Colonic mucosa (tissue), 4 donors: Measurements from ENCODE around the gene GULP1. TPM values are rescaled to one million over a fixed set of nuclear protein-coding genes. Genes with fewer than 3 reads are reported as not detected.
A peak's percentile ranks its signal among the peaks of the same experiment; 100 is the strongest.

Experiments
- DNase-seq: peaks from one replicate; pipeline ENCODE4 v3.0.0-alpha.2; 2020
- H3K27ac ChIP-seq: fragments of 200-600 bp; one replicate; pipeline ENCODE4 v1.8.0; 2021
- H3K27me3 ChIP-seq: fragments of 200-600 bp; one replicate; pipeline ENCODE4 v1.8.0; 2021
- H3K36me3 ChIP-seq: fragments of 200-600 bp; one replicate; pipeline ENCODE4 v1.8.0; 2021
- H3K4me1 ChIP-seq: fragments of 200-600 bp; one replicate; pipeline ENCODE4 v1.8.0; 2021; ENCODE audit warnings: mild to moderate bottlenecking
- H3K4me3 ChIP-seq: fragments of 200-600 bp; one replicate; pipeline ENCODE4 v1.8.0; 2021
- H3K9ac ChIP-seq, 2 donors: one replicate each; pipeline ENCODE4 v1.7.0; 2013; ENCODE audit warnings: control low read depth in 2 of 2, low read depth in 2 of 2, low read length in 2 of 2
- H3K9me3 ChIP-seq: fragments of 200-600 bp; one replicate; pipeline ENCODE4 v1.8.0; 2021
- CTCF ChIP-seq: fragments of 200-600 bp; IDR thresholded peaks from one replicate; pipeline ENCODE4 v1.8.0; 2022; ENCODE audit warnings: antibody characterized with exemption, mild to moderate bottlenecking
- intact Hi-C: fragments of 100-400 bp; cut with DNase I; formaldehyde crosslinking; loops from one replicate; pipeline ENCODE4 v1.14.1; 2022
- total RNA-seq, 2 donors: library from RNA; stranded (reverse); fragmentation: NEBNext Ultra II Directional in 1 of 2; extraction: Animal tissue kit (Norgen Biotek cat#: 25700) in 1 of 2; gene quantifications; one replicate each; pipeline ENCODE4 v1.2.1, GENCODE V29; 2021
- donor health status: healthy.
- donor health status: DM: no; HTN: no; CAD: no.
- donor health status: DM: no; HTN: no; CAD: no.

Gene GULP1
- total RNA-seq, 2 donors from 2014 or later: 10.4 to 11.8 TPM

GRCh38 chr2:188364033-188364630 lies 72.5 kb downstream of the GULP1 start:
- no peak overlapping the region for H3K4me3 ChIP-seq

DNA sequence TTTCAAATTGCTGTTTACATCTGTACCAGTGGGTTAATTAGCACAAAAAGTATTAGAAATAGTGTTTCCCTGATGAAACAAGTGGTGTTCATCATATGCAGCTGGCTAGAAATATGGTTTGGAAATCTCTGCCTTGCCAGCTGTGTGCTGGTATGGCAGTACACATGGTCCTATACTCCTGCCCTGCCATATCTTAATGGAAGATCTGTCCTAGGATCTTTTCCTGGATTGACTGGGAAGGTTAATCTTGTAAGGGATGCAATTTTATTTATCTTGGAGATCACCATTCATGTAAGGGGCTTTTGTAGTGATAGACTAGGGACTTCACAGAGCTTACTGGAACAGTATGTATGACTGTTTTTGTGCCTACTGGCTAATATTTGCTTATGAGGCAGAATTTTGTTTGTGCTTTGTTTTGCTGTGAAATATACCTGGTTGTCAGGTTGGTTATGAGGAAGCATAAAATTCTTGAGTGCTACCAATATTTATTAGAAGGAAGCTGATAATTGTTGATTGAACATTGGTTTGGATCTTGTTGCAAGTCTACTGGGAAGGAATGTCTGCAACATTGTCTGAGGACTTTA lies 73.5 kb downstream of the GULP1 start:
- H3K36me3 ChIP-seq: no peaks in the 10 kb centered on the region
- H3K9ac ChIP-seq: no peak overlapping the region
- no peaks in the 10 kb centered on the region for H3K4me1 ChIP-seq
- intact Hi-C loops: no loop called here
- no peaks in the 10 kb centered on the region for H3K9me3 ChIP-seq
- no peak overlapping the region for H3K4me3 ChIP-seq
- no peak for DNase-seq
- no peaks in the 10 kb centered on the region for H3K27me3 ChIP-seq
- no peak for TF ChIP-seq CTCF
- no peak overlapping the region for H3K27ac ChIP-seq

More at GRCh38 chr2:188364033-188364630, 72.5 kb downstream of the GULP1 start:
- Histone ChIP-seq H3K4me1 (no peaks in the 10 kb centered on the region), H3K27me3 (no peaks in the 10 kb centered on the region), H3K36me3 (no peaks in the 10 kb centered on the region), H3K9ac (no peak overlapping the region), H3K9me3 (no peaks in the 10 kb centered on the region), H3K27ac (no peak overlapping the region)
- TF ChIP-seq CTCF: no peak
- no peak for DNase-seq
- intact Hi-C loops: no loop called here

DNA sequence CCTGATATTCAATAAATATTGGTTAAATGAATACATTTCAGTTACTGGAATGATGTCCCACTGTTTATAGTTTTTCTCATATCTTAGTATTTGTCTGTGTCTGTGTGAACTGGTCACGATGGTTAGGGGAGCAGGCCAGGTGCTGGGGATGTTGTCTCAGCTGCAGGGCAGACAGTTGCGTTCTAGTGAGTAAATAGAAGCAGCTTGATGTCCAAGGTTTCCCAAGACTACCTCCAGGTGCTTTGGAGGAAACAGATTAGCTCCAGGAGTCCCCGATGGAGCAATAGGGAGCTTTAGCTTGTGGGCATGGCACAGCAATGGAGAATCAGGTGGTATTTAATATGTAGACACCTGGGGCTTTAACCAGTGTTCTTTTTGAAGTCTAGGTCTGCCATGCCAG lies 75.5 kb downstream of the GULP1 start:
- TF ChIP-seq CTCF: no peak
- Histone ChIP-seq H3K36me3 (no peaks in the 10 kb centered on the region), H3K4me3 (no peak overlapping the region), H3K9me3 (no peaks in the 10 kb centered on the region), H3K4me1 (no peaks in the 10 kb centered on the region), H3K27ac (no peak overlapping the region), H3K9ac (no peak overlapping the region), H3K27me3 (no peaks in the 10 kb centered on the region)
- no peak for DNase-seq
- intact Hi-C loops: no loop called here

GRCh38 chr2:188369365-188369764 lies 77.7 kb downstream of the GULP1 start:
- Histone ChIP-seq H3K27me3 (no peaks in the 10 kb centered on the region), H3K9ac (no peak overlapping the region), H3K27ac (no peak overlapping the region), H3K36me3 (no peaks in the 10 kb centered on the region), H3K9me3 (no peaks in the 10 kb centered on the region), H3K4me1 (no peaks in the 10 kb centered on the region), H3K4me3 (no peak overlapping the region)
- peak; percentile 58 for TF ChIP-seq CTCF
- DNase-seq: peak; percentile 36
- intact Hi-C loops: no loop called here

GRCh38 chr2:188378371-188378950 lies 86.8 kb downstream of the GULP1 start:
- Histone ChIP-seq H3K4me3 (no peak overlapping the region), H3K9me3 (no peaks in the 10 kb centered on the region), H3K36me3 (no peaks in the 10 kb centered on the region), H3K9ac (no peak overlapping the region), H3K27ac (no peak overlapping the region), H3K4me1 (no peaks in the 10 kb centered on the region), H3K27me3 (no peaks in the 10 kb centered on the region)
- intact Hi-C loops: no loop called here
- no peak for DNase-seq
- no peak for TF ChIP-seq CTCF
